GM19239 (cell line): ENCODE data around the gene PATE3.

Experiments
- DNase-seq: peaks from one replicate; pipeline ENCODE4 v3.0.0; 2011; ENCODE audit warnings: low spot score; ENCODE audit not compliant: insufficient read length
- FAIRE-seq: peaks from 2 replicates; lab custom pipeline; 2011; peaks lifted over from hg19 to GRCh38; lab: Jason Lieb, UNC

Gene PATE3

GRCh38 chr11:125787827-125788226, at the start of gene PATE3:
PATE3 (plus strand) TSS chr11:125788127; CDS start chr11:125788152, 25 bp downstream.
- no peak for DNase-seq
- no peak for FAIRE-seq

GRCh38 chr11:125740617-125741016, 47.3 kb upstream of the PATE3 start:
- FAIRE-seq = no peak
- DNase-seq = no peak

- FAIRE-seq (no peak), DNase-seq (no peak)
Measured at GRCh38 chr11:125743681-125744080, 44.2 kb upstream of the PATE3 start.

GRCh38 chr11:125745979-125746378, 41.9 kb upstream of the PATE3 start, which contains the start of gene PATE1:
PATE1 (plus strand) TSS chr11:125746279; CDS start chr11:125746305, 26 bp downstream.
- FAIRE-seq (no peak), DNase-seq (no peak)

- DNase-seq (no peak), FAIRE-seq (no peak)
Measured at GRCh38 chr11:125750629-125751028, 37.3 kb upstream of the PATE3 start.

GRCh38 chr11:125756050-125756449, 31.9 kb upstream of the PATE3 start:
- no peak for DNase-seq
- FAIRE-seq = no peak

GRCh38 chr11:125762445-125762844, 25.5 kb upstream of the PATE3 start:
- no peak for FAIRE-seq
- DNase-seq = no peak

- DNase-seq (no peak), FAIRE-seq (no peak)
Measured at GRCh38 chr11:125763483-125763882, 24.4 kb upstream of the PATE3 start.

GRCh38 chr11:125766251-125766650, 21.7 kb upstream of the PATE3 start:
- FAIRE-seq (no peak), DNase-seq (no peak)

GRCh38 chr11:125768336-125769046, 19.4 kb upstream of the PATE3 start:
- DNase-seq = no peak
- FAIRE-seq = no peak

GRCh38 chr11:125770583-125770982, 17.3 kb upstream of the PATE3 start:
- no peak for FAIRE-seq

GRCh38 chr11:125772834-125773505, 15.0 kb upstream of the PATE3 start:
- DNase-seq = no peak
- no peak for FAIRE-seq

More at GRCh38 chr11:125770583-125770982, 17.3 kb upstream of the PATE3 start:
- DNase-seq = no peak

GRCh38 chr11:125773516-125773915, 14.4 kb upstream of the PATE3 start:
- DNase-seq (no peak), FAIRE-seq (no peak)

GRCh38 chr11:125777309-125777708, 10.6 kb upstream of the PATE3 start:
- FAIRE-seq (no peak), DNase-seq (no peak)

- FAIRE-seq (no peak), DNase-seq (no peak)
Measured at GRCh38 chr11:125778728-125779127, 9.2 kb upstream of the PATE3 start, which contains the start of gene PATE2. PATE2 (minus strand) TSS chr11:125778828; CDS start chr11:125778773, 55 bp downstream.

- FAIRE-seq (no peak), DNase-seq (no peak)
Measured at GRCh38 chr11:125784678-125785077, 3.2 kb upstream of the PATE3 start.

- DNase-seq = no peak
- FAIRE-seq = no peak
Measured at GRCh38 chr11:125790825-125791224, 2.9 kb downstream of the PATE3 start.

- DNase-seq = no peak
- FAIRE-seq = no peak
Measured at GRCh38 chr11:125797641-125798040, 9.7 kb downstream of the PATE3 start.

- FAIRE-seq = no peak
- DNase-seq = no peak
Measured at GRCh38 chr11:125799808-125800207, 11.9 kb downstream of the PATE3 start.

GRCh38 chr11:125802387-125802786, 14.5 kb downstream of the PATE3 start:
- DNase-seq = no peak
- no peak for FAIRE-seq

GRCh38 chr11:125807909-125808308, 20.0 kb downstream of the PATE3 start:
- DNase-seq (no peak), FAIRE-seq (no peak)
